H1 (cell line): ENCODE data around the gene ZNF66. TPM values are rescaled to one million over a fixed set of nuclear protein-coding genes. Genes with fewer than 3 reads are reported as not detected.
A peak's percentile ranks its signal among the peaks of the same experiment; 100 is the strongest.

ENCODE experiments used
- ATF2 ChIP-seq: IDR thresholded peaks from 2 replicates; pipeline ENCODE4 v1.6.1; 2012; ENCODE audit warnings: low read length, inconsistent platforms
- BACH1 ChIP-seq: IDR thresholded peaks from 2 replicates; pipeline ENCODE4 v1.6.1; 2012; ENCODE audit warnings: low read length, improper control_type of control experiment
- BCL11A ChIP-seq, 2 experiments: IDR thresholded peaks; one replicate each; pipeline ENCODE4 v1.6.1; 2011; ENCODE audit warnings: low read depth in 2 of 2, low read length in 2 of 2, mild to moderate bottlenecking in 2 of 2
- CBX5 ChIP-seq: fragments of 300-800, 300-1000 bp; sonication (generic); IDR thresholded peaks from 2 replicates; pipeline ENCODE4 v1.7.1; 2016; ENCODE audit warnings: antibody characterized with exemption, low read length, low read depth
- CEBPB ChIP-seq: IDR thresholded peaks from 2 replicates; pipeline ENCODE4 v1.6.1; 2012; ENCODE audit warnings: low read depth, low read length
- CHD1 ChIP-seq: IDR thresholded peaks from 2 replicates; pipeline ENCODE4 v1.6.1; 2012; ENCODE audit warnings: low read depth, low read length, improper control_type of control experiment
- CHD2 ChIP-seq: IDR thresholded peaks from 2 replicates; pipeline ENCODE4 v1.6.1; 2012; ENCODE audit warnings: low read length, improper control_type of control experiment
- JUN ChIP-seq: IDR thresholded peaks from 2 replicates; pipeline ENCODE4 v1.6.1; 2011; ENCODE audit warnings: low read depth, mild to moderate bottlenecking, improper control_type of control experiment, low read length
- JUND ChIP-seq: IDR thresholded peaks from 2 replicates; pipeline ENCODE4 v1.6.1; 2011; ENCODE audit warnings: mild to moderate bottlenecking, improper control_type of control experiment, low read length
- KDM1A ChIP-seq: fragments of 200-600, 300-600 bp; sonication (generic); IDR thresholded peaks from 2 replicates; pipeline ENCODE4 v1.7.1; 2016; ENCODE audit warnings: mild to moderate bottlenecking, low read length, borderline replicate concordance
- KDM5A ChIP-seq: fragments of 200-600 bp; IDR thresholded peaks from 2 replicates; pipeline ENCODE4 v1.7.1; 2012; ENCODE audit warnings: mild to moderate bottlenecking, low read length, inconsistent platforms, mixed read lengths
- PHF8 ChIP-seq: fragments of 200-600 bp; sonication (generic); conservative IDR thresholded peaks from 2 replicates; pipeline ENCODE4 v1.7.1; 2012; ENCODE audit warnings: low read depth, mild to moderate bottlenecking, inconsistent platforms, low read length, moderate library complexity
- POLR2A ChIP-seq, 2 experiments: IDR thresholded peaks; 1 replicate in 1 of 2; 2 replicates in 1 of 2; pipeline ENCODE4 v1.6.1; 2011; ENCODE audit warnings: low read depth in 2 of 2, low read length in 2 of 2, mild to moderate bottlenecking in 2 of 2; ENCODE audit errors: control extremely low read depth in 1 of 2
- RFX5 ChIP-seq: IDR thresholded peaks from 2 replicates; pipeline ENCODE4 v1.6.1; 2011; ENCODE audit warnings: low read depth, low read length, improper control_type of control experiment, borderline replicate concordance
- RXRA ChIP-seq: IDR thresholded peaks from 2 replicates; pipeline ENCODE4 v1.6.1; 2011; ENCODE audit warnings: low read depth, mild to moderate bottlenecking, low read length, moderate library complexity; ENCODE audit not compliant: insufficient read depth
- SAP30 ChIP-seq: fragments of 300-600 bp; sonication (generic); IDR thresholded peaks from 2 replicates; pipeline ENCODE4 v1.7.1; 2012; ENCODE audit warnings: low read length, moderate library complexity, mild to moderate bottlenecking, inconsistent platforms; ENCODE audit not compliant: insufficient read depth, insufficient replicate concordance
- SIN3A ChIP-seq, 2 experiments: IDR thresholded peaks in 1 of 2; conservative IDR thresholded peaks in 1 of 2; 2 replicates each; pipeline ENCODE4 v1.6.1; 2011 to 2012; ENCODE audit warnings: low read length in 2 of 2, improper control_type of control experiment in 1 of 2, low read depth in 1 of 2, mild to moderate bottlenecking in 1 of 2
- SP2 ChIP-seq: IDR thresholded peaks from 2 replicates; pipeline ENCODE4 v1.6.1; 2012; ENCODE audit warnings: mild to moderate bottlenecking, low read length, inconsistent platforms
- SRF ChIP-seq: IDR thresholded peaks from 2 replicates; pipeline ENCODE4 v1.6.1; 2011; ENCODE audit warnings: mild to moderate bottlenecking, low read depth, low read length, moderate library complexity
- SUZ12 ChIP-seq: fragments of 200-600 bp; sonication (generic); IDR thresholded peaks from 2 replicates; pipeline ENCODE4 v1.6.1; 2012; ENCODE audit warnings: mild to moderate bottlenecking, inconsistent platforms, low read length, moderate library complexity, mixed read lengths
- TAF7 ChIP-seq: optimal IDR thresholded peaks from 2 replicates; pipeline ENCODE3; 2011; ENCODE audit warnings: low read depth, mild to moderate bottlenecking, inconsistent platforms, low read length, moderate library complexity, borderline replicate concordance
- TBP ChIP-seq: IDR thresholded peaks from 2 replicates; pipeline ENCODE4 v1.6.1; 2011; ENCODE audit warnings: low read depth, low read length, improper control_type of control experiment
- ZNF274 ChIP-seq: IDR thresholded peaks from 2 replicates; pipeline ENCODE4 v1.7.0; 2012; ENCODE audit warnings: low read length, borderline replicate concordance; ENCODE audit errors: extremely low read depth
- polyA plus RNA-seq, 7 experiments: library from polyadenylated mRNA; depleted of rRNA in 3 of 7; stranded (reverse) in 5 of 7; unstranded in 2 of 7; fragments of >200 nt in 5 of 7; fragments of 200-250 nt in 2 of 7; gene quantifications; 1 replicate in 5 of 7; 2 replicates in 1 of 7; 4 replicates in 1 of 7; pipeline versions ENCODE4 v1.2.1 to v1.2.3, GENCODE V29; 2011 to 2013; ENCODE audit warnings: missing spikeins in 2 of 7, mixed read lengths in 2 of 7
- total RNA-seq: library from RNA; stranded (reverse); fragmentation: NEBNext Ultra II Directional; extraction: Animal tissue kit (Norgen Biotek cat#: 25700); gene quantifications from 2 replicates; pipeline ENCODE4 v1.2.1, GENCODE V29; 2021

ZNF66 gene
- total and polyA plus RNA-seq, 2 of the 8 experiments (the other 6 are each of a cell fraction or from before 2014, with no cell fraction given), result 13.3 to 59.7 TPM

- TF ChIP-seq SIN3A (conservative IDR thresholded peaks at IDR 0.05 in 1 of 2, IDR thresholded peaks at IDR 0.05 in 1 of 2; ENCODE audit: low read depth in 1 of 2, low read length in 2 of 2), result peak; percentile 78 to 82
- TF ChIP-seq TAF7, result peak; percentile 82
- no peak for TF ChIP-seq JUND
- TF ChIP-seq SRF, result no peak
- TF ChIP-seq RFX5, result no peak
- peak; percentile 95 for TF ChIP-seq TBP
- no peak for TF ChIP-seq CHD1
- TF ChIP-seq ZNF274, result no peak
- TF ChIP-seq SP2, result peak; percentile 53; the same call in 1 of the 2 replicates
- TF ChIP-seq POLR2A (IDR thresholded peaks at IDR 0.05; ENCODE audit: control extremely low read depth in 1 of 2, low read depth in 2 of 2, low read length in 2 of 2), result peak; percentile 93 to 98
- peak; percentile 84 for TF ChIP-seq PHF8
- no peak for TF ChIP-seq CBX5
- peak; percentile 87 for TF ChIP-seq CHD2
- TF ChIP-seq BACH1, result no peak
- no peak for TF ChIP-seq CEBPB
- TF ChIP-seq SUZ12, result no peak
- no peak for TF ChIP-seq RXRA
- no peak for TF ChIP-seq KDM5A
- no peak for TF ChIP-seq KDM1A
- TF ChIP-seq ATF2, result no peak
- TF ChIP-seq SAP30, result no peak
- no peak for TF ChIP-seq BCL11A (IDR thresholded peaks at IDR 0.05; ENCODE audit: low read depth in 2 of 2, low read length in 2 of 2)
- TF ChIP-seq JUN, result no peak
Measured at GRCh38 chr19:20776083-20777076, at the start of gene ZNF66 (continued).
